H1 (cell line): ENCODE results near the gene OR2L8. TPM values are rescaled to one million over a fixed set of nuclear protein-coding genes. Genes with fewer than 3 reads are reported as not detected.

Experiments used
- CTCF ChIA-PET: fragments of 300-600 bp; sonication (Branson Sonifier 250); formaldehyde crosslinking; loops from one replicate; lab custom pipeline; 2021; ENCODE audit not compliant: partially characterized antibody; lab: Charles Lee
- POLR2A ChIA-PET: fragments of 300-600 bp; sonication (Branson Sonifier 250); formaldehyde crosslinking; loops from one replicate; lab custom pipeline; 2021; ENCODE audit warnings: inconsistent platforms; ENCODE audit not compliant: partially characterized antibody; lab: Charles Lee
- DNase-seq, 2 experiments: peaks; one replicate each; pipeline versions ENCODE4 v3.0.0 to v3.0.0-alpha.2; 2010 to 2022; ENCODE audit warnings: low spot score in 2 of 2, low read depth in 1 of 2, mixed read lengths in 1 of 2
- FAIRE-seq: peaks from 2 replicates; lab custom pipeline; 2011; peaks lifted over from hg19 to GRCh38; lab: Jason Lieb, UNC
- H2AFZ ChIP-seq: 2 replicates; pipeline ENCODE4 v1.8.1; 2012; ENCODE audit warnings: low read length, inconsistent platforms
- H2AK5ac ChIP-seq: 2 replicates; pipeline ENCODE4 v1.6.1; 2013; ENCODE audit warnings: low read depth, low read length
- H2BK120ac ChIP-seq: replicated peaks from 2 replicates; pipeline ENCODE3; 2013; ENCODE audit warnings: low read depth, low read length, inconsistent platforms
- H2BK12ac ChIP-seq: 2 replicates; pipeline ENCODE4 v1.6.1; 2013; ENCODE audit warnings: low read depth, low read length
- H2BK15ac ChIP-seq: 2 replicates; pipeline ENCODE4 v1.6.1; 2013; ENCODE audit warnings: low read length
- H2BK20ac ChIP-seq: 2 replicates; pipeline ENCODE4 v1.6.1; 2013; ENCODE audit warnings: low read length
- H2BK5ac ChIP-seq: 2 replicates; pipeline ENCODE4 v1.6.1; 2013; ENCODE audit warnings: low read depth, low read length
- H3K14ac ChIP-seq: 2 replicates; pipeline ENCODE4 v1.6.1; 2013; ENCODE audit warnings: inconsistent platforms; ENCODE audit not compliant: insufficient read length
- H3K18ac ChIP-seq: 2 replicates; pipeline ENCODE4 v1.6.1; 2013; ENCODE audit warnings: low read length; ENCODE audit errors: extremely low read depth
- H3K23ac ChIP-seq: 2 replicates; pipeline ENCODE4 v1.6.1; 2013; ENCODE audit warnings: inconsistent platforms; ENCODE audit not compliant: insufficient read length
- H3K23me2 ChIP-seq: 2 replicates; pipeline ENCODE4 v1.6.1; 2013; ENCODE audit warnings: low read depth, low read length
- H3K27ac ChIP-seq: 2 replicates; pipeline ENCODE4 v1.6.1; 2011; ENCODE audit warnings: low read depth, low read length, inconsistent platforms
- H3K27me3 ChIP-seq, 4 experiments: replicated peaks in 1 of 4; 1 replicate in 1 of 4; 2 replicates in 3 of 4; pipeline versions ENCODE4 v1.6.1 to v1.8.1; 2011 to 2013; ENCODE audit warnings: low read length in 3 of 4, mild to moderate bottlenecking in 3 of 4, inconsistent platforms in 2 of 4, mixed read lengths in 2 of 4, moderate library complexity in 1 of 4; ENCODE audit not compliant: control insufficient read depth in 3 of 4, insufficient read depth in 3 of 4; ENCODE audit errors: extremely low read depth in 1 of 4
- H3K36me3 ChIP-seq, 4 experiments: 2 replicates each; pipeline versions ENCODE4 v1.6.1 to v1.8.1; 2011 to 2013; ENCODE audit warnings: mild to moderate bottlenecking in 4 of 4, low read length in 3 of 4, moderate library complexity in 2 of 4, control low read depth in 1 of 4, inconsistent platforms in 1 of 4; ENCODE audit not compliant: insufficient read depth in 4 of 4, control insufficient read depth in 2 of 4
- H3K4ac ChIP-seq: replicated peaks from 2 replicates; pipeline ENCODE3; 2013; ENCODE audit warnings: low read length, low read depth, mixed read lengths, inconsistent platforms; ENCODE audit not compliant: insufficient read length
- H3K4me1 ChIP-seq, 4 experiments: replicated peaks in 1 of 4; 1 replicate in 1 of 4; 2 replicates in 3 of 4; pipeline versions ENCODE4 v1.6.1 to v1.8.1; 2011 to 2013; ENCODE audit warnings: low read length in 3 of 4, inconsistent platforms in 2 of 4, mixed read lengths in 1 of 4; ENCODE audit not compliant: insufficient read depth in 4 of 4, control insufficient read depth in 3 of 4
- H3K4me2 ChIP-seq, 2 experiments: 2 replicates each; pipeline versions ENCODE4 v1.6.1 to v1.8.1; 2011 to 2013; ENCODE audit warnings: low read depth in 2 of 2, low read length in 2 of 2, control low read depth in 1 of 2, inconsistent platforms in 1 of 2, mild to moderate bottlenecking in 1 of 2; ENCODE audit not compliant: insufficient read depth in 1 of 2
- H3K4me3 ChIP-seq, 4 experiments: fragments of 200-600, 300-600 bp in 1 of 4; sonication (generic), shearing (Covaris generic), sonication (Bioruptor Twin) in 1 of 4; 2 replicates each; pipeline versions ENCODE4 v1.5.1 to v1.8.1; 2011 to 2016; ENCODE audit warnings: low read length in 4 of 4, low read depth in 3 of 4, control low read depth in 2 of 4, inconsistent platforms in 2 of 4, mild to moderate bottlenecking in 2 of 4, mixed read lengths in 1 of 4, moderate library complexity in 1 of 4; ENCODE audit not compliant: insufficient read depth in 2 of 4; ENCODE audit errors: extremely low read depth in 1 of 4
- H3K56ac ChIP-seq: replicated peaks from 2 replicates; pipeline ENCODE3; 2013; ENCODE audit warnings: low read depth, mild to moderate bottlenecking, mixed read lengths, low read length, inconsistent platforms; ENCODE audit not compliant: insufficient read length
- H3K79me1 ChIP-seq: 2 replicates; pipeline ENCODE4 v1.6.1; 2013; ENCODE audit warnings: low read depth, low read length, control low read depth
- H3K79me2 ChIP-seq, 2 experiments: 2 replicates each; pipeline versions ENCODE4 v1.6.1 to v1.8.1; 2012 to 2013; ENCODE audit warnings: low read length in 2 of 2, mild to moderate bottlenecking in 2 of 2, inconsistent platforms in 1 of 2; ENCODE audit not compliant: insufficient read depth in 2 of 2, control insufficient read depth in 1 of 2
- H3K9ac ChIP-seq, 4 experiments: replicated peaks in 1 of 4; 1 replicate in 1 of 4; 2 replicates in 3 of 4; pipeline versions ENCODE4 v1.6.1 to v1.8.1; 2011 to 2013; ENCODE audit warnings: low read depth in 3 of 4, low read length in 3 of 4, control low read depth in 2 of 4, mild to moderate bottlenecking in 2 of 4, moderate library complexity in 2 of 4, inconsistent platforms in 1 of 4; ENCODE audit errors: extremely low read depth in 1 of 4
- H3K9me3 ChIP-seq, 2 experiments: 2 replicates each; pipeline versions ENCODE4 v1.6.1 to v1.8.1; 2012 to 2013; ENCODE audit warnings: mild to moderate bottlenecking in 2 of 2, moderate library complexity in 2 of 2, control low read depth in 1 of 2, inconsistent platforms in 1 of 2, low read depth in 1 of 2, low read length in 1 of 2, mixed read lengths in 1 of 2; ENCODE audit not compliant: insufficient read depth in 2 of 2
- H4K20me1 ChIP-seq, 2 experiments: replicated peaks in 1 of 2; 2 replicates each; pipeline versions ENCODE3 to v1.8.1; 2011 to 2013; ENCODE audit warnings: inconsistent platforms in 2 of 2, low read length in 2 of 2, mild to moderate bottlenecking in 1 of 2; ENCODE audit not compliant: insufficient read depth in 2 of 2, control insufficient read depth in 1 of 2
- H4K5ac ChIP-seq: 2 replicates; pipeline ENCODE4 v1.6.1; 2013; ENCODE audit warnings: low read length, low read depth, mixed read lengths, inconsistent platforms; ENCODE audit not compliant: insufficient read length
- H4K8ac ChIP-seq: 2 replicates; pipeline ENCODE4 v1.8.0; 2013; ENCODE audit warnings: mild to moderate bottlenecking, moderate library complexity, low read length, inconsistent platforms; ENCODE audit not compliant: insufficient read depth; ENCODE audit errors: extremely low read depth
- H4K91ac ChIP-seq: replicated peaks from 2 replicates; pipeline ENCODE3; 2013; ENCODE audit warnings: low read length, mixed read lengths, inconsistent platforms; ENCODE audit not compliant: insufficient read length
- CBX8 ChIP-seq: fragments of 300-800, 300-1000 bp; sonication (generic); IDR thresholded peaks from 2 replicates; pipeline ENCODE4 v1.7.1; 2016; ENCODE audit warnings: low read depth, low read length, borderline replicate concordance
- CHD1 ChIP-seq: IDR thresholded peaks from 2 replicates; pipeline ENCODE4 v1.6.1; 2012; ENCODE audit warnings: low read depth, low read length, improper control_type of control experiment
- CTBP2 ChIP-seq: IDR thresholded peaks from 2 replicates; pipeline ENCODE4 v1.7.0; 2011; ENCODE audit warnings: borderline replicate concordance, mild to moderate bottlenecking, moderate library complexity, mixed read lengths, low read length; ENCODE audit not compliant: insufficient read depth, insufficient read length
- FOSL1 ChIP-seq: IDR thresholded peaks from 2 replicates; pipeline ENCODE4 v1.6.1; 2011; ENCODE audit warnings: mild to moderate bottlenecking, low read depth, low read length, moderate library complexity; ENCODE audit not compliant: insufficient read depth
- HDAC6 ChIP-seq: IDR thresholded peaks from one replicate; pipeline ENCODE4 v1.7.1; 2012; ENCODE audit warnings: low read depth, mild to moderate bottlenecking, inconsistent platforms, low read length, moderate library complexity
- KDM4A ChIP-seq: IDR thresholded peaks from one replicate; pipeline ENCODE4 v1.7.1; 2012; ENCODE audit warnings: low read depth, mild to moderate bottlenecking, moderate library complexity, low read length, inconsistent platforms; ENCODE audit not compliant: severe bottlenecking
- NANOG ChIP-seq: IDR thresholded peaks from 2 replicates; pipeline ENCODE4 v1.6.1; 2011; ENCODE audit warnings: low read length, low read depth, mild to moderate bottlenecking, inconsistent platforms; ENCODE audit not compliant: insufficient read depth, poor library complexity, severe bottlenecking
- RXRA ChIP-seq: IDR thresholded peaks from 2 replicates; pipeline ENCODE4 v1.6.1; 2011; ENCODE audit warnings: low read depth, mild to moderate bottlenecking, low read length, moderate library complexity; ENCODE audit not compliant: insufficient read depth
- SIX5 ChIP-seq: IDR thresholded peaks from 2 replicates; pipeline ENCODE4 v1.6.1; 2011; ENCODE audit warnings: mild to moderate bottlenecking, low read depth, low read length
- SP4 ChIP-seq: IDR thresholded peaks from 2 replicates; pipeline ENCODE4 v1.6.1; 2012; ENCODE audit warnings: low read length, inconsistent platforms
- TAF7 ChIP-seq: optimal IDR thresholded peaks from 2 replicates; pipeline ENCODE3; 2011; ENCODE audit warnings: low read depth, mild to moderate bottlenecking, inconsistent platforms, low read length, moderate library complexity, borderline replicate concordance
- TCF12 ChIP-seq: IDR thresholded peaks from 2 replicates; pipeline ENCODE4 v1.6.1; 2011; ENCODE audit warnings: low read depth, mild to moderate bottlenecking, low read length
- TEAD4 ChIP-seq: IDR thresholded peaks from 2 replicates; pipeline ENCODE4 v1.6.1; 2012; ENCODE audit warnings: low read depth, low read length, inconsistent platforms, mixed read lengths
- USF2 ChIP-seq: IDR thresholded peaks from 2 replicates; pipeline ENCODE4 v1.6.1; 2011; ENCODE audit warnings: low read length, improper control_type of control experiment
- WGBS, 2 experiments: shearing (Covaris generic) in 1 of 2; methylation state at CpG; one replicate each; pipeline versions ENCODE4 v1.1.6 to v1.1.7; 2013 to 2015; ENCODE audit warnings: low lambda C conversion rate in 2 of 2, mixed read lengths in 2 of 2, inconsistent platforms in 1 of 2, low coverage in 1 of 2, missing lambda C conversion rate in 1 of 2; ENCODE audit not compliant: insufficient replicate concordance in 2 of 2, insufficient coverage in 1 of 2, insufficient read length in 1 of 2; ENCODE audit errors: extremely low coverage in 1 of 2, missing lambda C conversion rate in 1 of 2; 5-methylcytosine and 5-hydroxymethylcytosine counted together
- polyA plus RNA-seq, 7 experiments: library from polyadenylated mRNA; depleted of rRNA in 3 of 7; stranded (reverse) in 5 of 7; unstranded in 2 of 7; fragments of >200 nt in 5 of 7; fragments of 200-250 nt in 2 of 7; gene quantifications; 1 replicate in 5 of 7; 2 replicates in 1 of 7; 4 replicates in 1 of 7; pipeline versions ENCODE4 v1.2.1 to v1.2.3, GENCODE V29; 2011 to 2013; ENCODE audit warnings: missing spikeins in 2 of 7, mixed read lengths in 2 of 7
- total RNA-seq: library from RNA; stranded (reverse); fragmentation: NEBNext Ultra II Directional; extraction: Animal tissue kit (Norgen Biotek cat#: 25700); gene quantifications from 2 replicates; pipeline ENCODE4 v1.2.1, GENCODE V29; 2021

OR2L8 gene
- total and polyA plus RNA-seq, 2 of the 8 experiments (the other 6 are each of a cell fraction or from before 2014, with no cell fraction given) = not detected

- Histone ChIP-seq H3K27ac (no peak overlapping the region), H3K23ac (no peak overlapping the region), H4K91ac (no peak overlapping the region), H3K36me3 (no peaks in the 10 kb centered on the region), H3K23me2 (no peaks in the 10 kb centered on the region), H2BK15ac (no peak overlapping the region), H2BK12ac (no peak overlapping the region), H3K9me3 (peaks cover 59 to 63% of the 10 kb centered on the region in 2 experiments), H2BK120ac (no peak overlapping the region), H4K8ac (no peak overlapping the region), H3K4me2 (no peak overlapping the region), H3K18ac (no peak overlapping the region), H3K9ac (no peak overlapping the region), H2AFZ (no peak overlapping the region), H3K14ac (no peak overlapping the region), H2BK5ac (no peak overlapping the region), H4K5ac (no peak overlapping the region), H4K20me1 (no peaks in the 10 kb centered on the region), H3K79me2 (no peaks in the 10 kb centered on the region), H3K56ac (no peak overlapping the region), H2AK5ac (no peak overlapping the region), H2BK20ac (no peak overlapping the region), H3K27me3 (no peaks in the 10 kb centered on the region), H3K4ac (no peak overlapping the region), H3K79me1 (no peaks in the 10 kb centered on the region), H3K4me3 (no peak overlapping the region), H3K4me1 (no peaks in the 10 kb centered on the region)
- WGBS, 2 experiments = 91% methylated on average over 8 of the region's 8 CpGs; no CpG with 5 or more reads in 1 of the 2 experiments
- FAIRE-seq (no peak), DNase-seq (no peak)
- ChIA-PET CTCF (no interaction called here), POLR2A (no interaction called here)
- no peak for TF ChIP-seq NANOG
- no peak for TF ChIP-seq HDAC6
- no peak for TF ChIP-seq RXRA
- no peak for TF ChIP-seq SIX5
- TF ChIP-seq CTBP2 = no peak
- no peak for TF ChIP-seq CBX8
- TF ChIP-seq TAF7 = no peak
- TF ChIP-seq USF2 = no peak
- TF ChIP-seq KDM4A = no peak
- no peak for TF ChIP-seq FOSL1
- no peak for TF ChIP-seq TEAD4
- TF ChIP-seq SP4 = no peak
- TF ChIP-seq TCF12 = no peak
- TF ChIP-seq CHD1 = no peak
These were observed 14.7 kb upstream of the OR2L8 start for GRCh38 chr1:247933989-247934388.
